ENCODE results near the gene CCNG1. TPM values are rescaled to one million over a fixed set of nuclear protein-coding genes. Genes with fewer than 3 reads are reported as not detected.

CCNG1 gene
- total and polyA plus RNA-seq, 2 donors (not counting 1 experiment from before 2014, with no cell fraction given), result 210 to 449 TPM

- H3K4me2 ChIP-seq (ENCODE audit: extremely low read depth, insufficient read depth, low read length), result no peak overlapping the region
- H3K9me3 ChIP-seq (ENCODE audit: control insufficient read depth, insufficient read depth, low read depth, low read length), result no peaks in the 10 kb centered on the region
- no peaks in the 10 kb centered on the region for H3K4me1 ChIP-seq (ENCODE audit: control insufficient read depth, extremely low read depth, insufficient read depth, low read length)
- no peak overlapping the region for H3K4me3 ChIP-seq (replicated peaks in 1 of 4; ENCODE audit: control extremely low read depth in 1 of 4, insufficient read depth in 1 of 4, low read depth in 3 of 4, low read length in 4 of 4)
- no peak overlapping the region for H3K27ac ChIP-seq (ENCODE audit: insufficient read depth, low read length)
- TF ChIP-seq CTCF (conservative IDR thresholded peaks at IDR 0.05 in 1 of 2, IDR thresholded peaks at IDR 0.05 in 1 of 2; ENCODE audit: low read depth in 1 of 2, low read length in 2 of 2) (peak in 1 of 2 donors; percentile 22), EZH2 (IDR thresholded peaks at IDR 0.05; ENCODE audit: low read length, missing control alignments) (no peak)
- no peak overlapping the region for H3K9ac ChIP-seq (ENCODE audit: insufficient read depth, low read length)
- peaks cover 2% of the 10 kb centered on the region for H3K36me3 ChIP-seq (ENCODE audit: control insufficient read depth, insufficient read depth, low read length)
- H2AFZ ChIP-seq (ENCODE audit: low read length), result no peak overlapping the region
- no peaks in the 10 kb centered on the region for H4K20me1 ChIP-seq (ENCODE audit: control insufficient read depth, extremely low read depth, insufficient read depth, low read length)
- no peaks in the 10 kb centered on the region for H3K27me3 ChIP-seq (ENCODE audit: control insufficient read depth, insufficient read depth, low read length)
- H3K79me2 ChIP-seq (ENCODE audit: control insufficient read depth, insufficient read depth, low read length), result no peaks in the 10 kb centered on the region
- DNase-seq (ENCODE audit: low read depth in 2 of 2), result peak in 1 of 2 donors; percentile 34
These were observed 51.8 kb downstream of the CCNG1 start for GRCh38 chr5:163489055-163489744.

- no peak overlapping the region for H3K4me3 ChIP-seq (replicated peaks in 1 of 4; ENCODE audit: control extremely low read depth in 1 of 4, insufficient read depth in 1 of 4, low read depth in 3 of 4, low read length in 4 of 4)
- H2AFZ ChIP-seq (ENCODE audit: low read length), result no peak overlapping the region
- no peaks in the 10 kb centered on the region for H3K4me1 ChIP-seq (ENCODE audit: control insufficient read depth, extremely low read depth, insufficient read depth, low read length)
- no peak overlapping the region for H3K27ac ChIP-seq (ENCODE audit: insufficient read depth, low read length)
- no peaks in the 10 kb centered on the region for H3K79me2 ChIP-seq (ENCODE audit: control insufficient read depth, insufficient read depth, low read length)
- no peak overlapping the region for H3K4me2 ChIP-seq (ENCODE audit: extremely low read depth, insufficient read depth, low read length)
- no peak for DNase-seq (ENCODE audit: low read depth in 2 of 2)
- no peak overlapping the region for H3K9ac ChIP-seq (ENCODE audit: insufficient read depth, low read length)
- H3K36me3 ChIP-seq (ENCODE audit: control insufficient read depth, insufficient read depth, low read length), result peaks cover 2% of the 10 kb centered on the region
- no peak for TF ChIP-seq EZH2 (IDR thresholded peaks at IDR 0.05; ENCODE audit: low read length, missing control alignments)
- no peak for TF ChIP-seq CTCF (conservative IDR thresholded peaks at IDR 0.05 in 1 of 2, IDR thresholded peaks at IDR 0.05 in 1 of 2; ENCODE audit: low read depth in 1 of 2, low read length in 2 of 2)
- no peaks in the 10 kb centered on the region for H4K20me1 ChIP-seq (ENCODE audit: control insufficient read depth, extremely low read depth, insufficient read depth, low read length)
- no peaks in the 10 kb centered on the region for H3K9me3 ChIP-seq (ENCODE audit: control insufficient read depth, insufficient read depth, low read depth, low read length)
- no peaks in the 10 kb centered on the region for H3K27me3 ChIP-seq (ENCODE audit: control insufficient read depth, insufficient read depth, low read length)
These were observed 52.3 kb downstream of the CCNG1 start for GRCh38 chr5:163489745-163490075.

Other genes with a start within 250 kb of the CCNG1 start
- 6.4 and 7.4 TPM in 2 replicates for gene NUDCD2, start 22.5 kb downstream of the CCNG1 start, total RNA-seq
- 5.4 and 5.9 TPM in 2 replicates for gene NUDCD2, start 22.5 kb downstream of the CCNG1 start, polyA plus RNA-seq
- 1.3 and 19.7 TPM in 2 replicates for gene HMMR, start 23.0 kb downstream of the CCNG1 start, total RNA-seq
- gene HMMR, start 23.0 kb downstream of the CCNG1 start, polyA plus RNA-seq, result 5.6 and 25.1 TPM in 2 replicates
- gene MAT2B, start 68.0 kb downstream of the CCNG1 start, total RNA-seq, result 136 and 160 TPM in 2 replicates
- 93.6 and 116 TPM in 2 replicates for gene MAT2B, start 68.0 kb downstream of the CCNG1 start, polyA plus RNA-seq

All from fibroblast of lung (primary cell).